WTC11 (cell line): Measurements from ENCODE around the gene ENTPD1. TPM values are rescaled to one million over a fixed set of nuclear protein-coding genes. Genes with fewer than 3 reads are reported as not detected.

Experiments used
- ATAC-seq: fragments of 200-7000 bp; cut with Tn5 transposase; 2 replicates; pipeline ENCODE4 v1.10.0; 2021; ENCODE audit warnings: mild to moderate bottlenecking, moderate library complexity
- CTCF ChIA-PET: fragments of 300-600 bp; sonication (Branson Sonifier 250); formaldehyde crosslinking; loops from one replicate; lab custom pipeline; 2021; ENCODE audit warnings: antibody characterized with exemption; lab: Charles Lee
- POLR2A ChIA-PET: fragments of 350-600 bp; sonication (Branson Sonifier 250); formaldehyde crosslinking; loops from one replicate; lab custom pipeline; 2021; ENCODE audit warnings: antibody characterized with exemption; lab: Charles Lee
- DNase-seq: peaks from one replicate; pipeline ENCODE4 v3.0.0; 2021; ENCODE audit warnings: low spot score
- H3K27ac Mint-ChIP-seq: 2 replicates; pipeline ENCODE4 v1.8.0; 2021; ENCODE audit warnings: mixed read lengths
- H3K27me3 Mint-ChIP-seq: 2 replicates; pipeline ENCODE4 v1.8.0; 2021; ENCODE audit warnings: low read depth, mild to moderate bottlenecking, moderate library complexity, mixed read lengths
- H3K36me3 Mint-ChIP-seq: 2 replicates; pipeline ENCODE4 v1.8.0; 2021; ENCODE audit warnings: mixed read lengths
- H3K4me1 Mint-ChIP-seq: 2 replicates; pipeline ENCODE4 v1.8.0; 2022; ENCODE audit warnings: mixed read lengths
- H3K4me3 Mint-ChIP-seq: 2 replicates; pipeline ENCODE4 v1.8.0; 2021; ENCODE audit warnings: mild to moderate bottlenecking, moderate library complexity, mixed read lengths
- H3K9me3 Mint-ChIP-seq: 2 replicates; pipeline ENCODE4 v1.8.0; 2021; ENCODE audit warnings: mixed read lengths
- CREM ChIP-seq: sonication (generic); formaldehyde crosslinking; IDR thresholded peaks from 2 replicates; pipeline ENCODE4 v1.8.1; 2022; ENCODE audit warnings: mild to moderate bottlenecking, missing genetic modification reagents, moderate library complexity
- E2F1 ChIP-seq: sonication (generic); formaldehyde crosslinking; IDR thresholded peaks from 2 replicates; pipeline ENCODE4 v1.8.0; 2022; ENCODE audit warnings: mild to moderate bottlenecking, missing genetic modification reagents
- EMX1 ChIP-seq: fragments of 250-450 bp; sonication (Bioruptor Pico); IDR thresholded peaks from 2 replicates; pipeline ENCODE4 v1.8.0; 2021; ENCODE audit warnings: mild to moderate bottlenecking
- ESRRA ChIP-seq: sonication (generic); formaldehyde crosslinking; IDR thresholded peaks from 2 replicates; pipeline ENCODE4 v1.8.1; 2022; ENCODE audit warnings: mild to moderate bottlenecking, missing genetic modification reagents, borderline replicate concordance
- FOXP1 ChIP-seq: sonication (generic); formaldehyde crosslinking; IDR thresholded peaks from 2 replicates; pipeline ENCODE4 v1.8.0; 2022; ENCODE audit warnings: missing genetic modification reagents, mild to moderate bottlenecking, moderate library complexity, borderline replicate concordance
- FOXP4 ChIP-seq: sonication (generic); formaldehyde crosslinking; IDR thresholded peaks from 2 replicates; pipeline ENCODE4 v1.8.0; 2022; ENCODE audit warnings: mild to moderate bottlenecking, missing genetic modification reagents
- GABPB1 ChIP-seq: sonication (generic); formaldehyde crosslinking; IDR thresholded peaks from 2 replicates; pipeline ENCODE4 v1.8.1; 2023; ENCODE audit warnings: mild to moderate bottlenecking, missing genetic modification reagents
- GRHL2 ChIP-seq: fragments of 250-450 bp; sonication (Bioruptor Pico); IDR thresholded peaks from 2 replicates; pipeline ENCODE4 v1.8.0; 2022; ENCODE audit warnings: mild to moderate bottlenecking, moderate library complexity; ENCODE audit not compliant: insufficient replicate concordance, severe bottlenecking
- JAZF1 ChIP-seq: fragments of 250-450 bp; sonication (Bioruptor Pico); IDR thresholded peaks from 2 replicates; pipeline ENCODE4 v1.9.0; 2021; ENCODE audit warnings: moderate library complexity, mild to moderate bottlenecking, inconsistent platforms
- NR1H2 ChIP-seq: sonication (generic); formaldehyde crosslinking; IDR thresholded peaks from 2 replicates; pipeline ENCODE4 v1.9.0; 2021; ENCODE audit warnings: mild to moderate bottlenecking, moderate library complexity, missing genetic modification reagents
- SMAD3 ChIP-seq: sonication (generic); formaldehyde crosslinking; IDR thresholded peaks from 2 replicates; pipeline ENCODE4 v1.8.0; 2022; ENCODE audit warnings: missing genetic modification reagents, mild to moderate bottlenecking, borderline replicate concordance
- SP1 ChIP-seq: sonication (generic); formaldehyde crosslinking; conservative IDR thresholded peaks from 2 replicates; pipeline ENCODE4 v1.8.1; 2022; ENCODE audit warnings: missing genetic modification reagents
- STAT6 ChIP-seq: sonication (generic); formaldehyde crosslinking; conservative IDR thresholded peaks from 2 replicates; pipeline ENCODE4 v1.8.1; 2023; ENCODE audit warnings: mild to moderate bottlenecking, low read depth, missing genetic modification reagents, moderate library complexity
- TEAD1 ChIP-seq: sonication (generic); formaldehyde crosslinking; IDR thresholded peaks from 2 replicates; pipeline ENCODE4 v1.8.0; 2022; ENCODE audit warnings: mild to moderate bottlenecking, missing genetic modification reagents
- ZNF425 ChIP-seq: fragments of 250-450 bp; sonication (Bioruptor Pico); conservative IDR thresholded peaks from 2 replicates; pipeline ENCODE4 v1.9.0; 2021; ENCODE audit warnings: mild to moderate bottlenecking
- ZNF512 ChIP-seq: sonication (generic); formaldehyde crosslinking; IDR thresholded peaks from 2 replicates; pipeline ENCODE4 v1.8.1; 2022; ENCODE audit warnings: missing genetic modification reagents, borderline replicate concordance
- ZSCAN18 ChIP-seq: fragments of 250-450 bp; sonication (Bioruptor Pico); IDR thresholded peaks from 2 replicates; pipeline ENCODE4 v2.1.2; 2022; ENCODE audit warnings: mild to moderate bottlenecking, moderate library complexity
- total RNA-seq: library from RNA; stranded (reverse); gene quantifications from 3 replicates; pipeline ENCODE4 v1.2.3, GENCODE V29; 2021

The ENTPD1 gene
- total RNA-seq, 1 experiment from 2014 or later, result 2.3 TPM

GRCh38 chr10:95706990-95707389 is 49.0 kb upstream of the ENTPD1 start:
- Mint-ChIP-seq H3K27me3 (no peaks in the 10 kb centered on the region; the same call in 1 of the 2 replicates), H3K27ac (no peak overlapping the region), H3K9me3 (peaks cover 11% of the 10 kb centered on the region), H3K36me3 (peaks cover 6% of the 10 kb centered on the region; the same call in 1 of the 2 replicates), H3K4me1 (no peaks in the 10 kb centered on the region), H3K4me3 (no peak overlapping the region)
- CTCF ChIA-PET, result interaction anchor here (1.1 to 2.7 kb wide), 2 partner anchors 13 to 135 kb away, joined by 3 to 18 read pairs; partner anchors contain the start of gene TCTN3
- DNase-seq (no peak), ATAC-seq (no peak)
- no peak for TF ChIP-seq ZNF512 (CRISPR knock-in tag)
- TF ChIP-seq NR1H2 (CRISPR knock-in tag), result no peak
- no peak for TF ChIP-seq ZSCAN18 (CRISPR knock-in tag)
- TF ChIP-seq FOXP1 (CRISPR knock-in tag), result no peak
- TF ChIP-seq GRHL2, result no peak
- no peak for TF ChIP-seq ZNF425
- POLR2A ChIA-PET, result no interaction called here

- DNase-seq (no peak), ATAC-seq (no peak)
- Mint-ChIP-seq H3K27me3 (no peaks in the 10 kb centered on the region; the same call in 1 of the 2 replicates), H3K4me3 (no peak overlapping the region), H3K27ac (no peak overlapping the region), H3K4me1 (no peaks in the 10 kb centered on the region), H3K9me3 (peaks cover 3% of the 10 kb centered on the region), H3K36me3 (peaks cover 2% of the 10 kb centered on the region; the same call in 1 of the 2 replicates)
- CTCF ChIA-PET, result no interaction called here
- POLR2A ChIA-PET, result no interaction called here
- TF ChIP-seq TEAD1 (CRISPR knock-in tag), result no peak
- TF ChIP-seq SMAD3 (CRISPR knock-in tag), result no peak
- TF ChIP-seq SP1 (CRISPR knock-in tag), result no peak
- TF ChIP-seq E2F1 (CRISPR knock-in tag), result no peak
- no peak for TF ChIP-seq GABPB1
- no peak for TF ChIP-seq CREM
- no peak for TF ChIP-seq ESRRA (CRISPR knock-in tag)
- no peak for TF ChIP-seq EMX1 (CRISPR knock-in tag)
- TF ChIP-seq STAT6 (CRISPR knock-in tag), result no peak
- TF ChIP-seq JAZF1 (CRISPR knock-in tag), result no peak
- no peak for TF ChIP-seq FOXP4 (CRISPR knock-in tag)
- TF ChIP-seq ZNF425, result no peak
These were observed 44.5 kb upstream of the ENTPD1 start for GRCh38 chr10:95711492-95711891.
